HepG2 (cell line): ENCODE measurements around the gene AUTS2. TPM values are rescaled to one million over a fixed set of nuclear protein-coding genes. Genes with fewer than 3 reads are reported as not detected.

Experiments used
- ATAC-seq: fragments of 200-7000 bp; cut with Tn5 transposase; 3 replicates; pipeline ENCODE4 v1.9.1; 2020; ENCODE audit warnings: mild to moderate bottlenecking, moderate library complexity
- BruUV-seq: library from RNA; stranded (reverse); fragments of 400-500 nt; replicated peaks from 2 replicates; lab custom pipeline; 2021; lab: Mats Ljungman, UMichigan
- CTCF ChIA-PET: fragments of 300-600 bp; formaldehyde crosslinking; extraction: SDS; loops from one replicate; lab custom pipeline; 2021; ENCODE audit warnings: low total read pairs, inconsistent platforms, low intra/inter-chr PET ratio; lab: Yijun Ruan, JAX
- POLR2A ChIA-PET: fragments of 350-600 bp; sonication (Branson Sonifier 250); formaldehyde crosslinking; loops from one replicate; lab custom pipeline; 2020; ENCODE audit warnings: antibody characterized with exemption, inconsistent platforms; lab: Yijun Ruan, JAX
- DNase-seq: peaks from one replicate; pipeline ENCODE4 v3.0.0-alpha.2; 2015; ENCODE audit warnings: low spot score
- FAIRE-seq: peaks from 3 replicates; lab custom pipeline; 2011; peaks lifted over from hg19 to GRCh38; lab: Jason Lieb, UNC
- H2AFZ ChIP-seq: one replicate; pipeline ENCODE4 v1.6.1; 2011; ENCODE audit warnings: low read length, inconsistent platforms
- H3K27ac ChIP-seq: fragments of 300-600 bp; 3 replicates; pipeline ENCODE4 v1.8.0; 2011; ENCODE audit warnings: mixed run types, mild to moderate bottlenecking, mixed read lengths, low read length, inconsistent platforms; ENCODE audit not compliant: insufficient read depth; ENCODE audit errors: extremely low read length
- H3K27me3 ChIP-seq, 2 experiments: fragments of 200-600 bp in 1 of 2; 2 replicates in 1 of 2; 3 replicates in 1 of 2; pipeline versions ENCODE4 v1.6.0 to v1.8.0; 2011; ENCODE audit warnings: low read length in 2 of 2, mild to moderate bottlenecking in 2 of 2, moderate library complexity in 2 of 2, inconsistent platforms in 1 of 2; ENCODE audit not compliant: insufficient read depth in 2 of 2, control insufficient read depth in 1 of 2
- H3K36me3 ChIP-seq, 2 experiments: fragments of 200-600 bp in 1 of 2; replicated peaks in 1 of 2; 2 replicates in 1 of 2; 3 replicates in 1 of 2; pipeline versions ENCODE4 v1.5.1 to v1.8.0; 2011; ENCODE audit warnings: low read length in 2 of 2, inconsistent platforms in 1 of 2; ENCODE audit not compliant: insufficient read depth in 2 of 2, control insufficient read depth in 1 of 2
- H3K4me1 ChIP-seq: 2 replicates; pipeline ENCODE4 v1.5.1; 2012; ENCODE audit warnings: low read length, inconsistent platforms; ENCODE audit not compliant: insufficient read depth
- H3K4me2 ChIP-seq: 2 replicates; pipeline ENCODE4 v1.6.0; 2011; ENCODE audit warnings: low read depth, low read length, inconsistent platforms
- H3K4me3 ChIP-seq, 3 experiments: fragments of 200-600 bp in 1 of 3; sonication (generic), shearing (Covaris generic) in 1 of 3; replicated peaks in 1 of 3; 2 replicates each; pipeline ENCODE4 v1.5.1; 2011 to 2016; ENCODE audit warnings: low read length in 3 of 3, inconsistent platforms in 2 of 3, low read depth in 2 of 3, mild to moderate bottlenecking in 2 of 3, control low read depth in 1 of 3, mixed read lengths in 1 of 3; ENCODE audit not compliant: insufficient read depth in 1 of 3
- H3K79me2 ChIP-seq: one replicate; pipeline ENCODE4 v1.6.1; 2011; ENCODE audit warnings: low read length, inconsistent platforms; ENCODE audit not compliant: insufficient read depth
- H3K9ac ChIP-seq: 2 replicates; pipeline ENCODE4 v1.6.0; 2011; ENCODE audit warnings: mild to moderate bottlenecking, low read depth, low read length, inconsistent platforms; ENCODE audit not compliant: insufficient read depth
- H3K9me3 ChIP-seq: 2 replicates; pipeline ENCODE4 v1.5.1; 2012; ENCODE audit warnings: mild to moderate bottlenecking, low read length
- H4K20me1 ChIP-seq: 2 replicates; pipeline ENCODE4 v1.6.0; 2011; ENCODE audit warnings: inconsistent platforms, mild to moderate bottlenecking, low read length, moderate library complexity; ENCODE audit not compliant: insufficient read depth
- FOXK1 ChIP-seq: sonication (generic); formaldehyde crosslinking; IDR thresholded peaks from 2 replicates; pipeline ENCODE4 v1.4.0; 2020; ENCODE audit warnings: low read depth, missing genetic modification reagents, borderline replicate concordance
- MYC ChIP-seq: sonication (generic); formaldehyde crosslinking; IDR thresholded peaks from 2 replicates; pipeline ENCODE4 v1.9.0; 2021; ENCODE audit warnings: missing genetic modification reagents, borderline replicate concordance
- NFYC ChIP-seq: IDR thresholded peaks from 2 replicates; pipeline ENCODE4 v1.6.1; 2016; ENCODE audit warnings: missing genetic modification reagents, missing compliant biosample characterization
- RBM39 ChIP-seq: fragments of 200-400 bp; formaldehyde crosslinking; IDR thresholded peaks from one replicate; pipeline ENCODE4 v1.6.1; 2018; ENCODE audit warnings: antibody characterized with exemption, mild to moderate bottlenecking, low read depth, low read length; ENCODE audit not compliant: poor library complexity, severe bottlenecking
- RELA ChIP-seq: sonication (generic); formaldehyde crosslinking; IDR thresholded peaks from 2 replicates; pipeline ENCODE4 v1.4.0; 2020; ENCODE audit warnings: missing genetic modification reagents
- SAP130 ChIP-seq: IDR thresholded peaks from 2 replicates; pipeline ENCODE4 v1.6.1; 2016; ENCODE audit warnings: low read depth
- ZBTB7A ChIP-seq: sonication (generic); formaldehyde crosslinking; IDR thresholded peaks from 2 replicates; pipeline ENCODE4 v1.8.0; 2022; ENCODE audit warnings: mild to moderate bottlenecking, missing genetic modification reagents
- ZNF317 ChIP-seq: sonication (generic); formaldehyde crosslinking; IDR thresholded peaks from 2 replicates; pipeline ENCODE4 v1.5.0; 2020; ENCODE audit warnings: mild to moderate bottlenecking, missing genetic modification reagents
- ZNF33A ChIP-seq: sonication (generic); formaldehyde crosslinking; IDR thresholded peaks from 2 replicates; pipeline ENCODE4 v1.5.1; 2020; ENCODE audit warnings: missing genetic modification reagents, mild to moderate bottlenecking, moderate library complexity, borderline replicate concordance
- ZNF543 ChIP-seq: sonication (generic); formaldehyde crosslinking; IDR thresholded peaks from 2 replicates; pipeline ENCODE4 v1.4.0; 2020; ENCODE audit warnings: mild to moderate bottlenecking, missing genetic modification reagents
- ZNF776 ChIP-seq: sonication (generic); formaldehyde crosslinking; IDR thresholded peaks from 2 replicates; pipeline ENCODE4 v1.4.0; 2020; ENCODE audit warnings: mild to moderate bottlenecking, missing genetic modification reagents
- ZNF879 ChIP-seq: sonication (generic); formaldehyde crosslinking; IDR thresholded peaks from 2 replicates; pipeline ENCODE4 v1.8.1; 2023; ENCODE audit warnings: missing genetic modification reagents
- WGBS: methylation state at CpG from one replicate; pipeline ENCODE4 v1.1.6; 2017; ENCODE audit warnings: low lambda C conversion rate; 5-methylcytosine and 5-hydroxymethylcytosine counted together
- in situ Hi-C: cut with HindIII; loops from 2 replicates; pipeline ENCODE4 v1.10.0; 2017; ENCODE audit warnings: low pct_unique_long_range_greater_than_20kb; ENCODE audit not compliant: extremely low pct_ligation_motif_present
- intact Hi-C: fragments of 100-400 bp; cut with micrococcal nuclease; formaldehyde crosslinking; loops from one replicate; pipeline ENCODE4 v1.10.0; 2022; ENCODE audit not compliant: unreplicated experiment
- polyA plus RNA-seq, 8 experiments: library from polyadenylated mRNA; depleted of rRNA in 3 of 8; stranded (reverse) in 7 of 8; unstranded in 1 of 8; fragments of >200 nt; fragmentation: Illumina TruSeq in 4 of 8; extraction: Trizol in 4 of 8; gene quantifications; 2 replicates each; pipeline versions ENCODE4 v1.2.1 to v1.2.3, GENCODE V29; 2011 to 2016; ENCODE audit warnings: low read depth in 4 of 8, missing spikeins in 1 of 8, mixed read lengths in 1 of 8; ENCODE audit not compliant: insufficient read depth in 1 of 8
- total RNA-seq, 5 experiments: library from RNA; depleted of rRNA; stranded (reverse); fragments of >200 nt; fragmentation: Illumina TruSeq; extraction: Trizol; gene quantifications; 2 replicates each; pipeline ENCODE4 v1.2.3, GENCODE V29; 2016; ENCODE audit warnings: low read depth in 1 of 5
- TF ChIP-seq, protein P1 (sequence below): sonication (generic); formaldehyde crosslinking; IDR thresholded peaks from 2 replicates; pipeline ENCODE4 v1.4.0; 2020; ENCODE audit warnings: mild to moderate bottlenecking, missing genetic modification reagents

AUTS2 gene
- total and polyA plus RNA-seq, 2 of the 13 experiments (the other 11 are each of a cell fraction or from before 2014, with no cell fraction given), result 0.38 TPM; not detected in 1

DNA sequence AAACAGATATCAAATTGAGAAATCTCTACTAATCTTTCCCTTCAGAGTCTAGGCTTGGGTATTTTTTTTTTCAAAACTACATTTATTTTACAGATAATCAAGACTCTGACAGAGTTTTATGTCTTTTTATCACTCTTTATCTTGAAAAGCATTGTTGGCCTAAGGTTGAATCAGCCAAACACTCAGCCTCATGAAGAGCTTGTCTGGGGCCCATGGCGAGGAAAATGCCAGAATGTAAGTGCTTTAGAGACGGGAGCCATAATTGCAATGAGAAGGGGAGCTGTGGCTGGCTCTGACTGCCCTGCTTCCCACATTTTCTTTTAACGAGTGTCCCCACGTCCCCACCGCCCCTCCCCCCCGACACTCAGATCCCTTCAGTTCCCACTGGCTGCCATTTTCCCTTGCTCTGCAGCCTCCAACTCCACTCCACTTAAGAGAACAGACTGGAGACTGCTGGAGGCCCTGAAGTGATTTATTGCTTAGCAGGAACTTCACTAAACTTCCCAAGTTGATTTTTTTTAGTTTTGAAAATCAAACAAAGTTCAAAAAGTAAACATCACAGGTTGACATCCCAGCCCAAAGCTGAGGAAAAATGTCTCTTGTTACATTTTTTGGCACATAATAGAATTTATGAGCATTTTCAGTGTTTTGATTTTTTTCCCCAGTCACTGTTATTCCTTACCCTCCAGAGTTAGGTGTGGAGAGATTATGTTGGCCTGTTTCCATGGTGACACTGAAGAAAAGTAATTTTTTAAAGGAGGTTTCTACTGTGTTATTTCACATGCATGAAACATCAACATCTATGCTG, 896.2 kb downstream of the AUTS2 start (continued):
- TF ChIP-seq FOXK1, result no peak
- no peak for TF ChIP-seq RBM39
- no peak for TF ChIP-seq MYC (CRISPR knock-in tag)
- TF ChIP-seq ZNF543, result no peak
- no peak for TF ChIP-seq ZBTB7A (CRISPR knock-in tag)
- TF ChIP-seq ZNF879 (CRISPR knock-in tag), result no peak
- TF ChIP-seq SAP130 (CRISPR knock-in tag), result no peak
- no peak for TF ChIP-seq ZNF33A (CRISPR knock-in tag)

DNA sequence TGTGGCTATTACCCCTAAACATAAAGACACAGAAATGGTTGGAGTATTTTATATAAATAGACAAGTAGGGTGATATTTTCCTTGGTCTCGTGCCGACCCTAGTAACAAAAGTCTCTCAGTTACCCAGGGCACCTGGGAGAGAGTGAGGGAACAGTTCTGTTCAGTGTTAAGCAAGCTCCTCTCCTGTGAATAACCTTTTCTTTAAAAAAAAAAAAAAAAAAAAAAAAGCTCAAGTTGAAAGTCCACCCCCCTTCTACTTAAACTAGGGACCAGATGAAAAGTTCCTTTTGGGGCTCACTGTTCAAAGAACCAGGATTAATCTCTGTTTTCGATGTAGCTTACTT, 896.7 kb downstream of the AUTS2 start:
- Histone ChIP-seq H3K36me3 (no peaks in the 10 kb centered on the region), H2AFZ (no peak overlapping the region), H3K27ac (no peak overlapping the region), H3K27me3 (no peaks in the 10 kb centered on the region), H4K20me1 (no peaks in the 10 kb centered on the region), H3K9me3 (peaks cover 18% of the 10 kb centered on the region), H3K4me3 (no peak overlapping the region), H3K4me2 (no peak overlapping the region), H3K4me1 (no peaks in the 10 kb centered on the region), H3K79me2 (no peaks in the 10 kb centered on the region), H3K9ac (no peak overlapping the region)
- in situ Hi-C loops (no loop called here), intact Hi-C loops (no loop called here)
- BruUV-seq, result no TSS peak
- DNase-seq, result no peak
- ChIA-PET POLR2A (no interaction called here), CTCF (no interaction called here)
- TF ChIP-seq, protein P1, sequence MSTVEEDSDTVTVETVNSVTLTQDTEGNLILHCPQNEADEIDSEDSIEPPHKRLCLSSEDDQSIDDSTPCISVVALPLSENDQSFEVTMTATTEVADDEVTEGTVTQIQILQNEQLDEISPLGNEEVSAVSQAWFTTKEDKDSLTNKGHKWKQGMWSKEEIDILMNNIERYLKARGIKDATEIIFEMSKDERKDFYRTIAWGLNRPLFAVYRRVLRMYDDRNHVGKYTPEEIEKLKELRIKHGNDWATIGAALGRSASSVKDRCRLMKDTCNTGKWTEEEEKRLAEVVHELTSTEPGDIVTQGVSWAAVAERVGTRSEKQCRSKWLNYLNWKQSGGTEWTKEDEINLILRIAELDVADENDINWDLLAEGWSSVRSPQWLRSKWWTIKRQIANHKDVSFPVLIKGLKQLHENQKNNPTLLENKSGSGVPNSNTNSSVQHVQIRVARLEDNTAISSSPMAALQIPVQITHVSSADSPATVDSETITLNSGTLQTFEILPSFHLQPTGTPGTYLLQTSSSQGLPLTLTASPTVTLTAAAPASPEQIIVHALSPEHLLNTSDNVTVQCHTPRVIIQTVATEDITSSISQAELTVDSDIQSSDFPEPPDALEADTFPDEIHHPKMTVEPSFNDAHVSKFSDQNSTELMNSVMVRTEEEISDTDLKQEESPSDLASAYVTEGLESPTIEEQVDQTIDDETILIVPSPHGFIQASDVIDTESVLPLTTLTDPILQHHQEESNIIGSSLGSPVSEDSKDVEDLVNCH (CRISPR knock-in tag), result no peak
- TF ChIP-seq ZNF543, result no peak
- no peak for TF ChIP-seq ZBTB7A (CRISPR knock-in tag)
- TF ChIP-seq NFYC (CRISPR knock-in tag), result no peak
- no peak for TF ChIP-seq ZNF317 (CRISPR knock-in tag)
- TF ChIP-seq RELA, result no peak
- TF ChIP-seq ZNF776 (CRISPR knock-in tag), result no peak
- FAIRE-seq, result no peak
- 0% methylated on average over 3 of the region's 3 CpGs for WGBS
- ATAC-seq, result no peak
